Thoracic aorta (tissue), 2 donors: ENCODE measurements around the gene HPSE2. TPM values are rescaled to one million over a fixed set of nuclear protein-coding genes. Genes with fewer than 3 reads are reported as not detected.
A peak's percentile ranks its signal among the peaks of the same experiment; 100 is the strongest.

ENCODE experiments used
- ATAC-seq: fragments of 150-250 bp; one replicate; pipeline ENCODE4 v1.8.0; 2017; ENCODE audit warnings: low read depth; ENCODE audit not compliant: insufficient number of reproducible peaks, low FRiP score
- DNase-seq: peaks from one replicate; pipeline ENCODE4 v3.0.0-alpha.2; 2020; ENCODE audit warnings: low spot score
- H3K27ac ChIP-seq, 2 donors: fragments of 200-600 bp; sonication (generic); 1 replicate in 1 of 2; 2 replicates in 1 of 2; pipeline ENCODE4 v1.5.1; 2016; ENCODE audit warnings: mild to moderate bottlenecking in 2 of 2, moderate library complexity in 2 of 2
- H3K27me3 ChIP-seq: fragments of 200-600 bp; sonication (generic); replicated peaks from 2 replicates; pipeline ENCODE4 v1.6.0; 2016; ENCODE audit warnings: mild to moderate bottlenecking; ENCODE audit not compliant: insufficient read depth
- H3K36me3 ChIP-seq: fragments of 200-600 bp; sonication (generic); one replicate; pipeline ENCODE4 v1.5.1; 2016
- H3K4me1 ChIP-seq, 2 donors: fragments of 200-600 bp; sonication (generic); 1 replicate in 1 of 2; 2 replicates in 1 of 2; pipeline versions ENCODE4 v1.5.1 to v1.6.0; 2016; ENCODE audit warnings: low read depth in 2 of 2, mild to moderate bottlenecking in 1 of 2; ENCODE audit not compliant: control insufficient read depth in 1 of 2
- H3K4me3 ChIP-seq: fragments of 200-600 bp; sonication (generic); 2 replicates; pipeline ENCODE4 v1.5.1; 2016; ENCODE audit warnings: mild to moderate bottlenecking
- H3K9me3 ChIP-seq: fragments of 200-600 bp; sonication (generic); 2 replicates; pipeline ENCODE4 v1.5.1; 2016
- CTCF ChIP-seq: fragments of 200-600 bp; sonication (generic); IDR thresholded peaks from one replicate; pipeline ENCODE4 v1.5.1; 2019; ENCODE audit warnings: antibody characterized with exemption
- total RNA-seq, 2 donors: library from RNA; depleted of rRNA; stranded (reverse); fragments of >200 nt; gene quantifications; one replicate each; pipeline versions ENCODE4 v1.1.0 to v1.2.3, GENCODE V29; 2016

Gene HPSE2
- total RNA-seq, 2 donors from 2014 or later = 1.1 to 1.8 TPM

GRCh38 chr10:98427011-98427515 lies 808.6 kb downstream of the HPSE2 start:
- no peaks in the 10 kb centered on the region for H3K9me3 ChIP-seq
- H3K36me3 ChIP-seq = peaks cover 39% of the 10 kb centered on the region
- H3K4me1 ChIP-seq = no peaks in the 10 kb centered on the region
- H3K4me3 ChIP-seq = no peak overlapping the region
- DNase-seq (no peak), ATAC-seq (no peak)
- TF ChIP-seq CTCF = no peak
- no peaks in the 10 kb centered on the region for H3K27me3 ChIP-seq
- no peak overlapping the region for H3K27ac ChIP-seq

GRCh38 chr10:98425511-98426352 lies 809.9 kb downstream of the HPSE2 start:
- TF ChIP-seq CTCF = peak; percentile 55
- ATAC-seq (no peak), DNase-seq (no peak)
- no peak overlapping the region for H3K4me3 ChIP-seq
- H3K4me1 ChIP-seq = no peaks in the 10 kb centered on the region
- H3K9me3 ChIP-seq = no peaks in the 10 kb centered on the region
- peaks cover 27% of the 10 kb centered on the region for H3K36me3 ChIP-seq
- H3K27me3 ChIP-seq = no peaks in the 10 kb centered on the region
- no peak overlapping the region for H3K27ac ChIP-seq

GRCh38 chr10:98424295-98425254 lies 811.1 kb downstream of the HPSE2 start:
- ATAC-seq = no peak
- Histone ChIP-seq H3K27ac (no peak overlapping the region), H3K27me3 (no peaks in the 10 kb centered on the region), H3K9me3 (no peaks in the 10 kb centered on the region), H3K4me3 (no peak overlapping the region), H3K36me3 (peaks cover 23% of the 10 kb centered on the region), H3K4me1 (no peaks in the 10 kb centered on the region)
- TF ChIP-seq CTCF = no peak
- DNase-seq = no peak

DNA sequence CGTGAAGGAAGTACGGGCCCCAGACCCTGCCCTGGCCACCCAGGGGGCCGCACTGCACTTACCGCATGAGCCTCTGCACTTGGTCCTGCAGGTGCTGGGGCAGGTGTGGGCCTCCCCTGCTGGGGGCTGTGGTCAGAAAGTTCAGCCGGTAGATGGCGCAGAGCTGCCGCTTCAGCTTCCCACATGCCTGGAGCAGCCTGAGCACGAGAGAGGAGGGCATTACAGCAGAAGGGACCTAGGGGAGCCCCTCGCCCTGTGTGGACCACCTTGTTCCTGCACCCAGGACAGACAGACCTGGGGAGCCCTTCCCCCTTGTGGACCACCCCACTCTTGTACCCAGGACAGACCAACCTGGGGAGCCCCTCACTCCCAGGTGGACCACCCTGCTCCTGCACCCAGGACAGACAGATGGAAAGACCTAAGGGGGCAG lies 811.9 kb downstream of the HPSE2 start:
- ATAC-seq (no peak), DNase-seq (no peak)
- Histone ChIP-seq H3K36me3 (peaks cover 27% of the 10 kb centered on the region), H3K9me3 (no peaks in the 10 kb centered on the region), H3K27ac (no peak overlapping the region), H3K4me3 (no peak overlapping the region), H3K27me3 (no peaks in the 10 kb centered on the region), H3K4me1 (no peaks in the 10 kb centered on the region)
- no peak for TF ChIP-seq CTCF

DNA sequence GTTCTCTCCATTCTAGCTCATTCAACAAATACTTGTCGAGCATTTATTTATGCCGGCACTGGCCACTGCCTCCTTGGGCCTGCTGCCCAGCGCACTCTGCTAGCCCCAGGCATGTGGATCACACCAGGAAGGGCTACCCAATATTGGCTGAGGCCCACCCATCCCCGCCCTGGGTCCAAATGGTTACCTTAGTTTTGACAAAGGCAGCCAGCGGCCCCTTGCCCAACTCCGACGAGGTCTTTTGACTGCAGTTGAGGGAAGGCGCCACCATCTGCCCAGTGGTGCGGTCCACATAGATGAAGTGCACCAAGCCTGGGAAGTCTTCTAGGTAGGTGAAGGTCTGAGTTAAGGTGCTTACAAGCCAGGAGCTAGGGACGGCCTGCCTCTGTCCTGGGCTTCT lies 813.5 kb downstream of the HPSE2 start:
- Histone ChIP-seq H3K36me3 (peaks cover 34% of the 10 kb centered on the region), H3K9me3 (no peaks in the 10 kb centered on the region), H3K27me3 (no peaks in the 10 kb centered on the region), H3K4me3 (no peak overlapping the region), H3K27ac (no peak overlapping the region), H3K4me1 (no peaks in the 10 kb centered on the region)
- no peak for ATAC-seq
- TF ChIP-seq CTCF = no peak
- no peak for DNase-seq
